Measurements from ENCODE around the gene ATAD1.
A peak's percentile ranks its signal among the peaks of the same experiment; 100 is the strongest.

The ATAD1 gene

GRCh38 chr10:87722716-87723115 lies 95.3 kb downstream of the ATAD1 start:
- no peak for DNase-seq (ENCODE audit: insufficient read length, low spot score)
- FAIRE-seq: peak; percentile 57

GRCh38 chr10:87721781-87722180 lies 96.2 kb downstream of the ATAD1 start:
- no peak for FAIRE-seq
- DNase-seq (ENCODE audit: insufficient read length, low spot score): no peak

GRCh38 chr10:87720665-87721064 lies 97.4 kb downstream of the ATAD1 start:
- no peak for FAIRE-seq
- no peak for DNase-seq (ENCODE audit: insufficient read length, low spot score)

GRCh38 chr10:87716348-87716670 lies 101.7 kb downstream of the ATAD1 start:
- FAIRE-seq: no peak
- no peak for DNase-seq (ENCODE audit: insufficient read length, low spot score)

- no peak for DNase-seq (ENCODE audit: insufficient read length, low spot score)
Measured at GRCh38 chr10:87715552-87716347, 102.3 kb downstream of the ATAD1 start.

GRCh38 chr10:87713707-87714106 lies 104.3 kb downstream of the ATAD1 start:
- FAIRE-seq (no peak), DNase-seq (ENCODE audit: insufficient read length, low spot score) (no peak)

More at GRCh38 chr10:87715552-87716347, 102.3 kb downstream of the ATAD1 start:
- FAIRE-seq: no peak

- DNase-seq (ENCODE audit: insufficient read length, low spot score): no peak
- FAIRE-seq: no peak
Measured at GRCh38 chr10:87712913-87713616, 105.0 kb downstream of the ATAD1 start.

- FAIRE-seq (no peak), DNase-seq (ENCODE audit: insufficient read length, low spot score) (no peak)
Measured at GRCh38 chr10:87707254-87707653, 110.8 kb downstream of the ATAD1 start.

GRCh38 chr10:87706731-87707130 lies 111.3 kb downstream of the ATAD1 start:
- DNase-seq (ENCODE audit: insufficient read length, low spot score) (no peak), FAIRE-seq (no peak)

GRCh38 chr10:87705339-87705738 lies 112.7 kb downstream of the ATAD1 start:
- FAIRE-seq: no peak

GRCh38 chr10:87703771-87704170 lies 114.3 kb downstream of the ATAD1 start:
- FAIRE-seq (no peak), DNase-seq (ENCODE audit: insufficient read length, low spot score) (no peak)

More at GRCh38 chr10:87705339-87705738, 112.7 kb downstream of the ATAD1 start:
- no peak for DNase-seq (ENCODE audit: insufficient read length, low spot score)

- FAIRE-seq (no peak), DNase-seq (ENCODE audit: insufficient read length, low spot score) (no peak)
Measured at GRCh38 chr10:87702973-87703294, 115.1 kb downstream of the ATAD1 start.

- DNase-seq (ENCODE audit: insufficient read length, low spot score) (no peak), FAIRE-seq (no peak)
Measured at GRCh38 chr10:87702260-87702972, 115.6 kb downstream of the ATAD1 start.
